GM18868 (cell line): ENCODE measurements around the gene CKAP4.
"Not testable (repeated sequence)": the region's sequence is repeated elsewhere in the genome, so short reads cannot be mapped to it uniquely, and the experiment has no call there.

ENCODE experiments used
- ATAC-seq: cut with Tn5 transposase; IDR thresholded peaks from one replicate; pipeline ENCODE4 v1.9.1; 2021; ENCODE audit warnings: mild to moderate bottlenecking, moderate library complexity; ENCODE audit not compliant: unreplicated experiment

The CKAP4 gene

GRCh38 chr12:106247674-106248311, at the start of gene CKAP4:
TSS of gene CKAP4 (minus strand) at chr12:106248020. CDS start at chr12:106247851, 169 bp downstream.
- peak; percentile 51 for ATAC-seq

- ATAC-seq, result no peak
Observed at GRCh38 chr12:106297075-106297474, 49.3 kb upstream of the CKAP4 start.

GRCh38 chr12:106296179-106296877, 48.5 kb upstream of the CKAP4 start:
- ATAC-seq, result no peak

GRCh38 chr12:106292339-106292738, 44.5 kb upstream of the CKAP4 start:
- no peak for ATAC-seq

GRCh38 chr12:106291342-106291741, 43.5 kb upstream of the CKAP4 start:
- ATAC-seq, result no peak

GRCh38 chr12:106290666-106291065, 42.8 kb upstream of the CKAP4 start:
- no peak for ATAC-seq

GRCh38 chr12:106289196-106289681, 41.4 kb upstream of the CKAP4 start:
- no peak for ATAC-seq

- no peak for ATAC-seq
Observed at GRCh38 chr12:106288494-106289195, 40.8 kb upstream of the CKAP4 start.

- no peak for ATAC-seq
Observed at GRCh38 chr12:106288101-106288493, 40.3 kb upstream of the CKAP4 start.

GRCh38 chr12:106287364-106287763, 39.5 kb upstream of the CKAP4 start:
- ATAC-seq, result no peak

- not testable (repeated sequence) for ATAC-seq
Observed at GRCh38 chr12:106286576-106287162, 38.8 kb upstream of the CKAP4 start.

- ATAC-seq, result no peak
Observed at GRCh38 chr12:106285982-106286381, 38.2 kb upstream of the CKAP4 start.

GRCh38 chr12:106284358-106285105, 36.7 kb upstream of the CKAP4 start:
- ATAC-seq, result no peak

- ATAC-seq, result no peak
Observed at GRCh38 chr12:106282457-106283097, 34.8 kb upstream of the CKAP4 start.

- ATAC-seq, result no peak
Observed at GRCh38 chr12:106281804-106282203, 34.0 kb upstream of the CKAP4 start.

- ATAC-seq, result no peak
Observed at GRCh38 chr12:106281056-106281782, 33.4 kb upstream of the CKAP4 start.

GRCh38 chr12:106280106-106280505, 32.3 kb upstream of the CKAP4 start:
- no peak for ATAC-seq

GRCh38 chr12:106276032-106276740, 28.4 kb upstream of the CKAP4 start:
- peak; percentile 83 for ATAC-seq

GRCh38 chr12:106275458-106275857, 27.6 kb upstream of the CKAP4 start:
- ATAC-seq, result no peak
